ENCODE data around the gene MYH9. TPM values are rescaled to one million over a fixed set of nuclear protein-coding genes. Genes with fewer than 3 reads are reported as not detected.

Gene MYH9
- total RNA-seq, 3 donors from 2014 or later (not counting 1 experiment from before 2014, with no cell fraction given) = 803 to 1,038 (median 808) TPM

GRCh38 chr22:36302439-36303114, 85.2 kb downstream of the MYH9 start:
- H3K27ac Mint-ChIP-seq = no peak overlapping the region
- H3K9me3 Mint-ChIP-seq = no peaks in the 10 kb centered on the region
- TF ChIP-seq, protein P1, sequence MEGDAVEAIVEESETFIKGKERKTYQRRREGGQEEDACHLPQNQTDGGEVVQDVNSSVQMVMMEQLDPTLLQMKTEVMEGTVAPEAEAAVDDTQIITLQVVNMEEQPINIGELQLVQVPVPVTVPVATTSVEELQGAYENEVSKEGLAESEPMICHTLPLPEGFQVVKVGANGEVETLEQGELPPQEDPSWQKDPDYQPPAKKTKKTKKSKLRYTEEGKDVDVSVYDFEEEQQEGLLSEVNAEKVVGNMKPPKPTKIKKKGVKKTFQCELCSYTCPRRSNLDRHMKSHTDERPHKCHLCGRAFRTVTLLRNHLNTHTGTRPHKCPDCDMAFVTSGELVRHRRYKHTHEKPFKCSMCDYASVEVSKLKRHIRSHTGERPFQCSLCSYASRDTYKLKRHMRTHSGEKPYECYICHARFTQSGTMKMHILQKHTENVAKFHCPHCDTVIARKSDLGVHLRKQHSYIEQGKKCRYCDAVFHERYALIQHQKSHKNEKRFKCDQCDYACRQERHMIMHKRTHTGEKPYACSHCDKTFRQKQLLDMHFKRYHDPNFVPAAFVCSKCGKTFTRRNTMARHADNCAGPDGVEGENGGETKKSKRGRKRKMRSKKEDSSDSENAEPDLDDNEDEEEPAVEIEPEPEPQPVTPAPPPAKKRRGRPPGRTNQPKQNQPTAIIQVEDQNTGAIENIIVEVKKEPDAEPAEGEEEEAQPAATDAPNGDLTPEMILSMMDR (IDR thresholded peaks at IDR 0.05) = no peak
- intact Hi-C loops (cut with micrococcal nuclease) = no loop called here
- DNase-seq = no peak
- Histone ChIP-seq H3K4me1 (ENCODE audit: control insufficient read depth, insufficient read depth, low read length) (peaks cover 7% of the 10 kb centered on the region), H3K36me3 (ENCODE audit: control insufficient read depth, insufficient read depth, low read length) (peaks cover 95% of the 10 kb centered on the region), H3K27ac (ENCODE audit: low read length) (no peak overlapping the region), H3K4me3 (ENCODE audit: low read length) (no peak overlapping the region), H3K9me3 (ENCODE audit: control insufficient read depth, insufficient read depth, low read length) (no peaks in the 10 kb centered on the region), H3K27me3 (ENCODE audit: control insufficient read depth, insufficient read depth, low read length) (no peaks in the 10 kb centered on the region)
- no peaks in the 10 kb centered on the region for H3K27me3 Mint-ChIP-seq (ENCODE audit: low read depth in 2 of 2)
- H3K4me3 Mint-ChIP-seq = no peak overlapping the region
- no peak for ATAC-seq
- WGBS (ENCODE audit: insufficient coverage) = 97% methylated on average over 16 of the region's 17 CpGs
- H3K4me1 Mint-ChIP-seq = peaks cover 9 to 16% of the 10 kb centered on the region in 2 donors
- no peaks in the 10 kb centered on the region for H3K36me3 Mint-ChIP-seq

DNA sequence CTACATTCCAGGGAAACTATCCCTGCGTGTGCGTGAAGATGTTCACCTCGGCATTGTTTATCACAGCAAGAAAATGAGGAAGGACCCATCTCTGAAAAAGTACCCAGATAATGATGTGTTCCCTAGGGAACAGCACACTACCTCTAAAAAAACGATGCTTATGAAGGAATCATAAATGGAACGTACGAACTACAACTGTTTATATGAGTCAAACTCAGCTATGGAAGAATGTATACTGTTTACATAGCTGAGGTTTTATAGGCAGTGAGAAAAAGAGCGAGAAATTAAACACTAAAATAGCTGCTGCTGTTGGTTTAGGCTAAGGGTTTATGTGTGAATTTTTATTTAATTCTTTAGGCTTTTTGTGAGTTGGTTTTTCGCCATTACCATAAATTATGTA, 85.9 kb downstream of the MYH9 start:
- Histone ChIP-seq H3K4me3 (ENCODE audit: low read length) (no peak overlapping the region), H3K27me3 (ENCODE audit: control insufficient read depth, insufficient read depth, low read length) (no peaks in the 10 kb centered on the region), H3K4me1 (ENCODE audit: control insufficient read depth, insufficient read depth, low read length) (peaks cover 7% of the 10 kb centered on the region), H3K36me3 (ENCODE audit: control insufficient read depth, insufficient read depth, low read length) (peaks cover 96% of the 10 kb centered on the region), H3K27ac (ENCODE audit: low read length) (no peak overlapping the region), H3K9me3 (ENCODE audit: control insufficient read depth, insufficient read depth, low read length) (no peaks in the 10 kb centered on the region)
- Mint-ChIP-seq H3K27me3 (ENCODE audit: low read depth in 2 of 2) (no peaks in the 10 kb centered on the region), H3K27ac (peak overlapping the region in 1 of 2 donors; percentile 18), H3K4me3 (no peak overlapping the region), H3K9me3 (no peaks in the 10 kb centered on the region), H3K4me1 (peaks cover 4 to 14% of the 10 kb centered on the region in 2 donors), H3K36me3 (peaks cover 6% of the 10 kb centered on the region)
- TF ChIP-seq, protein P1 (IDR thresholded peaks at IDR 0.05) = no peak
- no peak for DNase-seq
- 80% methylated on average over 6 of the region's 8 CpGs for WGBS (ENCODE audit: insufficient coverage)
- intact Hi-C loops (cut with micrococcal nuclease) = loop anchor here (1.0 kb wide), 2 partner anchors 168 to 184 kb away; no protein-coding TSS in a partner anchor
- ATAC-seq = no peak

DNA sequence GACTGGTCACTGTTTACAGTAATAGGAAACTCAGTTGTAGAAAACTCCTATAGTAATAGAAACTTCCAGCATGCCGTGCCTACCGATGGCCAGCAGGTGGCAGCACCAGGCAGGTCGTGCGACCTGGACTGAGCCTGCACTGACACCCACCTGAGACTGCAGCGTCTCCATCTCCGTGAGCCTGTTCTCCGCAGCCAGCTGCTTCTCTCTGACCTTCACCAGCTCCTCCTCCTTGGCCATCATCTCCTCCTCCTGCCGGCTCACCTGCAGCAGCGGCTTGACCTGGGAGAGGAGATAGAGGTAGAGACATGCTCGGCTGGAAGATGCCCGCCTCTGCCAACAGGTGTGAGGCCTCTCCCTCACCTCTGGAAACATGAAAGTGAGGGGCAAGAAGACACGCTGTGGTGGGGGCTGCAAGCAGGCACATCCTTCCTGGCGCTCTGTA, 86.4 kb downstream of the MYH9 start:
- Histone ChIP-seq H3K4me1 (ENCODE audit: control insufficient read depth, insufficient read depth, low read length) (peaks cover 7% of the 10 kb centered on the region), H3K4me3 (ENCODE audit: low read length) (no peak overlapping the region), H3K9me3 (ENCODE audit: control insufficient read depth, insufficient read depth, low read length) (no peaks in the 10 kb centered on the region), H3K27ac (ENCODE audit: low read length) (no peak overlapping the region), H3K36me3 (ENCODE audit: control insufficient read depth, insufficient read depth, low read length) (peaks cover 96% of the 10 kb centered on the region), H3K27me3 (ENCODE audit: control insufficient read depth, insufficient read depth, low read length) (no peaks in the 10 kb centered on the region)
- peaks cover 4 to 14% of the 10 kb centered on the region in 2 donors for H3K4me1 Mint-ChIP-seq
- H3K9me3 Mint-ChIP-seq = no peaks in the 10 kb centered on the region
- H3K27ac Mint-ChIP-seq = peak overlapping the region in 1 of 2 donors; percentile 64
- peak; percentile 88 to 97 (median 92) for ATAC-seq
- intact Hi-C loops (cut with micrococcal nuclease) = loop anchor here (1.0 kb wide), 2 partner anchors 169 to 185 kb away; no protein-coding TSS in a partner anchor
- DNase-seq = peak; percentile 79 to 92
- peaks cover 7% of the 10 kb centered on the region for H3K36me3 Mint-ChIP-seq
- H3K27me3 Mint-ChIP-seq (ENCODE audit: low read depth in 2 of 2) = no peaks in the 10 kb centered on the region
- TF ChIP-seq, protein P1 (IDR thresholded peaks at IDR 0.05) = peak; percentile 95
- no peak overlapping the region for H3K4me3 Mint-ChIP-seq
- 44% methylated on average over 13 of the region's 13 CpGs for WGBS (ENCODE audit: insufficient coverage)
